ENCODE results near the gene RHEBL1.

Gene RHEBL1

DNA sequence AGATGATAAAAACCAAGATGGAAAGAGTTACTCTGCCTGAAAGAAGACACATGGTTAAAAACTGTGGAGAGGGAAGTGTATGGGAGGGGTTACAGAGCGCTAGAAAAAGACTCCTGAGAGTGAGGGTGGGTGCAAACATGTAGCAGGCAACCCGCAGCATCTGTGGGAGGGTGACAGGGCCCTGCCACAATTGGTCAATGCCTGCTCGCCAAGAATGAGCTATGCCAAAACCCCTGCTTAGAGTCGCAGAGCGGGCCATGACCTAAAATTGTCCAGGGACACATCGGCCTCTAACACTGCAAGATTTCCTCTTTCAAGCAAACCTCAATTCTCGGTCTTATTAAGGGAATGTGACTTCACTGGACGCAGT lies 51.9 kb downstream of the RHEBL1 start:
- DNase-seq (ENCODE audit: low read depth) = no peak
- TF ChIP-seq, protein P1, sequence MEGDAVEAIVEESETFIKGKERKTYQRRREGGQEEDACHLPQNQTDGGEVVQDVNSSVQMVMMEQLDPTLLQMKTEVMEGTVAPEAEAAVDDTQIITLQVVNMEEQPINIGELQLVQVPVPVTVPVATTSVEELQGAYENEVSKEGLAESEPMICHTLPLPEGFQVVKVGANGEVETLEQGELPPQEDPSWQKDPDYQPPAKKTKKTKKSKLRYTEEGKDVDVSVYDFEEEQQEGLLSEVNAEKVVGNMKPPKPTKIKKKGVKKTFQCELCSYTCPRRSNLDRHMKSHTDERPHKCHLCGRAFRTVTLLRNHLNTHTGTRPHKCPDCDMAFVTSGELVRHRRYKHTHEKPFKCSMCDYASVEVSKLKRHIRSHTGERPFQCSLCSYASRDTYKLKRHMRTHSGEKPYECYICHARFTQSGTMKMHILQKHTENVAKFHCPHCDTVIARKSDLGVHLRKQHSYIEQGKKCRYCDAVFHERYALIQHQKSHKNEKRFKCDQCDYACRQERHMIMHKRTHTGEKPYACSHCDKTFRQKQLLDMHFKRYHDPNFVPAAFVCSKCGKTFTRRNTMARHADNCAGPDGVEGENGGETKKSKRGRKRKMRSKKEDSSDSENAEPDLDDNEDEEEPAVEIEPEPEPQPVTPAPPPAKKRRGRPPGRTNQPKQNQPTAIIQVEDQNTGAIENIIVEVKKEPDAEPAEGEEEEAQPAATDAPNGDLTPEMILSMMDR (IDR thresholded peaks at IDR 0.05; ENCODE audit: low read depth, low read length, missing control alignments) = peak; percentile 36
- peak overlapping the region; percentile 96 for H3K4me3 ChIP-seq (ENCODE audit: low read depth, low read length)
- in situ Hi-C loops (cut with HindIII; ENCODE audit: low sequenced_read_pairs) = no loop called here

DNA sequence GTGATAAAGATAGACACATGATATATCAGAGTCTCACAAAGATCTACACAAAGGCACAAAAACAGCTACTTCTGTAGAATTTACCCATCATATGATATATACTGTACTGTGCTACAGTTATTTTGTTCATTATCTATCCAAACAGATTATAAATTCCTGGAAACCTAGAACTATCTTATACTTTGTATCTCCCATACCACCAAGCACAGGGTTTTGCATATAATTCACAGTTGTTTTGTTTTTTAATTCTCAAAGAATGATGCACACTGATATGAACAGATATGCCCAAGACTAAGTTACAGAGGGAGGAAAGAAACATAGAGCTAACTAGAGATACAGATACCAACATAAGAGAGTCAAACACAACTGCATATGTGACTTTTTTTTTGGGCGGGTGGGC lies 54.6 kb downstream of the RHEBL1 start:
- in situ Hi-C loops (cut with HindIII; ENCODE audit: low sequenced_read_pairs) = no loop called here

More for the DNA sequence above, 54.6 kb downstream of the RHEBL1 start:
- no peak overlapping the region for H3K4me3 ChIP-seq (ENCODE audit: low read depth, low read length)
- TF ChIP-seq, protein P1 (IDR thresholded peaks at IDR 0.05; ENCODE audit: low read depth, low read length, missing control alignments) = no peak
- no peak for DNase-seq (ENCODE audit: low read depth)

Data from astrocyte of the cerebellum (primary cell).